ENCODE data around the gene GFRA4.

GFRA4 gene

GRCh38 chr20:3696745-3697587 lies 33.8 kb upstream of the GFRA4 start:
- H3K27me3 ChIP-seq (ENCODE audit: insufficient read depth, low read length, poor library complexity), result no peaks in the 10 kb centered on the region
- no peaks in the 10 kb centered on the region for H3K4me1 ChIP-seq (ENCODE audit: insufficient read depth, low read length)
- H3K4me3 ChIP-seq (ENCODE audit: low read depth in 1 of 2, low read length in 2 of 2), result no peak overlapping the region
- no peaks in the 10 kb centered on the region for H3K36me3 ChIP-seq (ENCODE audit: insufficient read depth, low read length)
- no peaks in the 10 kb centered on the region; the same call in none of the 2 replicates for H4K20me1 ChIP-seq (ENCODE audit: insufficient read depth, low read length)
- H3K9ac ChIP-seq (ENCODE audit: low read depth, low read length), result no peak overlapping the region
- ATAC-seq (ENCODE audit: insufficient read depth, low read depth), result no peak
- no peak overlapping the region for H3K27ac ChIP-seq (ENCODE audit: low read length)
- TF ChIP-seq CTCF (IDR thresholded peaks at IDR 0.05; ENCODE audit: borderline replicate concordance, extremely low read depth, low read length, poor library complexity, severe bottlenecking), result no peak
- TF ChIP-seq EZH2 (IDR thresholded peaks at IDR 0.05; ENCODE audit: borderline replicate concordance, low read depth, low read length, severe bottlenecking), result no peak
- H2AFZ ChIP-seq (ENCODE audit: low read depth, low read length), result no peak overlapping the region
- no peak overlapping the region for H3K4me2 ChIP-seq (ENCODE audit: insufficient read depth, low read length)
- no peaks in the 10 kb centered on the region for H3K79me2 ChIP-seq (ENCODE audit: insufficient read depth, low read length)
- no peaks in the 10 kb centered on the region for H3K9me3 ChIP-seq (ENCODE audit: insufficient read depth, low read length, severe bottlenecking)
- no peak for DNase-seq

DNA sequence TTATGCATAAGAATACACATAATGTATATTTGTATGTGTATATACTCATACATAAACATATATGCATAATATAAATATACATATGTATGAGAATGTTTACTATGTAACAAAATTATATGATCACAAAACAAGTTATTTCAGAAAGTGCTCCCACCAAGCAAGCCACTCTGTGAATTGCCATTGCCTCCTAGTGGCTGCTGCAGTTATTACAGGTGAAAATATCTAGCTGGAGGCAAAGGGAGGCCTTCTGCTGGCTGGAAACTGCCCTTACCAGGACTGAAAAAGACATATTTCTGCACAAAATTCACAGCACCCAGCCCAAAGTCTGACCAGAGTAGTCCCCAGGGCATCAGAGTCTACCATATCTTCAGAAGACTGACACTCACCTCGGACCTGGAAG lies 33.0 kb upstream of the GFRA4 start:
- Histone ChIP-seq H4K20me1 (ENCODE audit: insufficient read depth, low read length) (no peaks in the 10 kb centered on the region; the same call in none of the 2 replicates), H3K27ac (ENCODE audit: low read length) (no peak overlapping the region), H3K9me3 (ENCODE audit: insufficient read depth, low read length, severe bottlenecking) (no peaks in the 10 kb centered on the region), H3K4me3 (ENCODE audit: low read depth in 1 of 2, low read length in 2 of 2) (no peak overlapping the region), H3K27me3 (ENCODE audit: insufficient read depth, low read length, poor library complexity) (no peaks in the 10 kb centered on the region), H3K79me2 (ENCODE audit: insufficient read depth, low read length) (no peaks in the 10 kb centered on the region), H3K36me3 (ENCODE audit: insufficient read depth, low read length) (no peaks in the 10 kb centered on the region), H2AFZ (ENCODE audit: low read depth, low read length) (no peak overlapping the region), H3K9ac (ENCODE audit: low read depth, low read length) (no peak overlapping the region), H3K4me2 (ENCODE audit: insufficient read depth, low read length) (no peak overlapping the region), H3K4me1 (ENCODE audit: insufficient read depth, low read length) (no peaks in the 10 kb centered on the region)
- ATAC-seq (ENCODE audit: insufficient read depth, low read depth), result no peak
- peak; percentile 64 for TF ChIP-seq CTCF (IDR thresholded peaks at IDR 0.05; ENCODE audit: borderline replicate concordance, extremely low read depth, low read length, poor library complexity, severe bottlenecking)
- TF ChIP-seq EZH2 (IDR thresholded peaks at IDR 0.05; ENCODE audit: borderline replicate concordance, low read depth, low read length, severe bottlenecking), result no peak
- DNase-seq, result no peak

GRCh38 chr20:3694864-3695263 lies 31.7 kb upstream of the GFRA4 start:
- H2AFZ ChIP-seq (ENCODE audit: low read depth, low read length), result no peak overlapping the region
- ATAC-seq (ENCODE audit: insufficient read depth, low read depth), result no peak
- H3K9ac ChIP-seq (ENCODE audit: low read depth, low read length), result no peak overlapping the region
- H3K4me3 ChIP-seq (ENCODE audit: low read depth in 1 of 2, low read length in 2 of 2), result no peak overlapping the region
- no peaks in the 10 kb centered on the region for H3K9me3 ChIP-seq (ENCODE audit: insufficient read depth, low read length, severe bottlenecking)
- H3K79me2 ChIP-seq (ENCODE audit: insufficient read depth, low read length), result no peaks in the 10 kb centered on the region
- no peak for TF ChIP-seq EZH2 (IDR thresholded peaks at IDR 0.05; ENCODE audit: borderline replicate concordance, low read depth, low read length, severe bottlenecking)
- TF ChIP-seq CTCF (IDR thresholded peaks at IDR 0.05; ENCODE audit: borderline replicate concordance, extremely low read depth, low read length, poor library complexity, severe bottlenecking), result no peak
- H3K27ac ChIP-seq (ENCODE audit: low read length), result no peak overlapping the region
- no peaks in the 10 kb centered on the region for H3K27me3 ChIP-seq (ENCODE audit: insufficient read depth, low read length, poor library complexity)
- DNase-seq, result no peak
- H4K20me1 ChIP-seq (ENCODE audit: insufficient read depth, low read length), result no peaks in the 10 kb centered on the region; the same call in none of the 2 replicates
- H3K36me3 ChIP-seq (ENCODE audit: insufficient read depth, low read length), result no peaks in the 10 kb centered on the region
- H3K4me1 ChIP-seq (ENCODE audit: insufficient read depth, low read length), result no peaks in the 10 kb centered on the region
- no peak overlapping the region for H3K4me2 ChIP-seq (ENCODE audit: insufficient read depth, low read length)

Measured in DND-41 (cell line).